Activated T-helper 1 cell treated with anti-CD3 and anti-CD28 coated beads, Interleukin-12 subunit alpha, Interleukin-12 subunit beta, Interleukin-2, Interleukin-4 antibody, amounts not matched to agents 30 ng/mL and 10 ng/mL and 1 ng/mL, durations not matched to agents 14 hours and 24 hours and 36 hours (primary cell): ENCODE data around the gene PDSS1. TPM values are rescaled to one million over a fixed set of nuclear protein-coding genes. Genes with fewer than 3 reads are reported as not detected.
"Not testable (repeated sequence)": the region's sequence is repeated elsewhere in the genome, so short reads cannot be mapped to it uniquely, and the experiment has no call there.

Experiments used
- DNase-seq: peaks from one replicate; pipeline ENCODE4 v3.0.0; 2021; ENCODE audit warnings: low spot score
- H3K27ac Mint-ChIP-seq: one replicate; pipeline ENCODE4 v1.8.0; 2021; ENCODE audit warnings: mild to moderate bottlenecking, mixed read lengths
- H3K27me3 Mint-ChIP-seq: one replicate; pipeline ENCODE4 v1.8.0; 2022; ENCODE audit warnings: mild to moderate bottlenecking, moderate library complexity, mixed read lengths; ENCODE audit not compliant: insufficient read depth
- H3K36me3 Mint-ChIP-seq: one replicate; pipeline ENCODE4 v1.8.0; 2021; ENCODE audit warnings: low read depth, mixed read lengths
- H3K4me1 Mint-ChIP-seq: one replicate; pipeline ENCODE4 v1.8.0; 2021; ENCODE audit warnings: low read depth, mixed read lengths
- H3K4me3 Mint-ChIP-seq: one replicate; pipeline ENCODE4 v1.8.0; 2021; ENCODE audit warnings: mild to moderate bottlenecking, moderate library complexity, mixed read lengths
- H3K9me3 Mint-ChIP-seq: one replicate; pipeline ENCODE4 v1.8.0; 2021; ENCODE audit warnings: mixed read lengths
- intact Hi-C: fragments of 100-400 bp; cut with micrococcal nuclease; formaldehyde crosslinking; loops from one replicate; pipeline ENCODE4 v1.15.1; 2024
- total RNA-seq: library from RNA; stranded (reverse); gene quantifications from 2 replicates; pipeline ENCODE4 v1.2.3, GENCODE V29; 2022

Gene PDSS1
- total RNA-seq, 1 donor from 2014 or later = 39.3 TPM

- Mint-ChIP-seq H3K4me3 (no peak overlapping the region), H3K36me3 (no peaks in the 10 kb centered on the region), H3K27ac (no peak overlapping the region), H3K9me3 (no peaks in the 10 kb centered on the region), H3K4me1 (peaks cover 21% of the 10 kb centered on the region), H3K27me3 (no peaks in the 10 kb centered on the region)
- no peak for DNase-seq
- intact Hi-C loops = no loop called here
Observed at GRCh38 chr10:26682931-26683330, 14.6 kb upstream of the PDSS1 start.

DNA sequence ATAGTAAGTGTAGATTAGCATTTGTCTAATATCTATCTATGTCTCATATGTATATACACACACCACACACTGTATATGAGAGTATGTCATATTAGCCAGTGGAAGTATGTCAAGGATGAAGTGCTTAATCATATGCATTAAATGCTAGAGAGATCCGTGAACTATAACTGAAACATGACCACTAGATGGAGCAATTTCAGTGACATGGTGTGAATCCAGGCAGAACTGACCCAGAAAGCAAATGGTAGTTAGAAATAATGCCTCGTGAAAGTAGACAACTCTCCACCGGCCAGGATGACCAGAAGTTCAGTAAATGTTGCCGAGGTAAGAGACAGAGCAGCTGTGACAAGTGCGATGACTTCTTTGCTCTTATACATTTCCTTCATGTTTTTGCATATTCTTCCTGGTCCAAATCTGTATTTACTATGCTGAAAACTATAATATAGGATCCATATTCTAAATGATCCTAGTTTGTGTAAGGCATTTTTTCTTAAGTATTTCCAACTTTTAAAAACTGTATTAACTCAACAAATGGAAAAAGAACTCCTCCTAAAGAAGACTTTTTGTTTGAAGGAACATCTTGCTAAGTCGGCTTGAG is 12.7 kb upstream of the PDSS1 start:
- not testable (repeated sequence) for H3K36me3 Mint-ChIP-seq, H3K4me3 Mint-ChIP-seq, H3K27me3 Mint-ChIP-seq, DNase-seq, H3K27ac Mint-ChIP-seq, H3K9me3 Mint-ChIP-seq
- intact Hi-C loops = loop anchor here (1.0 to 2.0 kb wide), 2 partner anchors 198 to 350 kb away; no protein-coding TSS in a partner anchor
- H3K4me1 Mint-ChIP-seq = peaks cover 30% of the 10 kb centered on the region

DNA sequence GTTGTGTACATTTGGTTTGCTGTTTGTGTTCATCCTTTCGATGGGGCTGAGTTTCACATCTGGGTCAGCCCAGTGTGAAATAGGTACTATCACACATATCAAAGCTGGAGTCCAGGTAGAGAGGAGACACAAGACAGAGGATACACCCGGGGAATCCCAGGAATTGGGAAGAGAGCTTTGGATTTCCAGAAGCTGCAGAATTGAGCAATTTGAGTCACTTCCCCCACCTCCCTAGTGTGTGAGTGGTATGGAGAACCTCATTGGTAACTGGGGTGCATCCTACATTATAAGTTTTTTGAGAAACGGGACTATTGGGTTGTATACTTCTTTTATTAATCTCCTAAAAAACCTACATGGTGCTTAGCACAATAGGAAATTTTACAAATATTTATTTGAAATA is 12.1 kb upstream of the PDSS1 start:
- Mint-ChIP-seq H3K27me3 (no peaks in the 10 kb centered on the region), H3K9me3 (no peaks in the 10 kb centered on the region), H3K4me1 (peaks cover 31% of the 10 kb centered on the region), H3K27ac (no peak overlapping the region), H3K4me3 (no peak overlapping the region), H3K36me3 (no peaks in the 10 kb centered on the region)
- intact Hi-C loops = loop anchor here (1.0 to 2.0 kb wide), 2 partner anchors 197 to 351 kb away; no protein-coding TSS in a partner anchor
- no peak for DNase-seq

DNA sequence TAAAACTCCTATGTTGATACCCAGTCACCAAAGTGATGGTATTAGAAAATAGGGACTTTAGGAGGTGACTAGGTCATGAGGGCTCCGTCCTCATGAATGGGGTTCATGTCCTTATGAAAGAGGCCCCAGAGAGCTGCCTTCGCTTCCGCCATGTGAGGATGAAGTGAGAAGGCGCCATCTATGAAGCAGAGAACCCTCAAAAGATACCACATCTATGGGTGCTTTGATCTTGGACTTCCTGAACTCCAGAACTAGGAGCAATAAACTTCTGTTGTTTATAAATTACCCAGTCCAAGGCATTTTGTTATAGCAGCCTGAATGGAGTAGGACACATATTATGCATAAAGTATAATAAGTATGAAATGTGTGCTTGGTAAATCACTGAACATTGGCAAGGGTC is 8.1 kb upstream of the PDSS1 start:
- H3K27ac Mint-ChIP-seq = no peak overlapping the region
- intact Hi-C loops = no loop called here
- peaks cover 13% of the 10 kb centered on the region for H3K27me3 Mint-ChIP-seq
- H3K9me3 Mint-ChIP-seq = no peaks in the 10 kb centered on the region
- DNase-seq = no peak
- no peaks in the 10 kb centered on the region for H3K36me3 Mint-ChIP-seq
- peaks cover 21% of the 10 kb centered on the region for H3K4me1 Mint-ChIP-seq
- H3K4me3 Mint-ChIP-seq = no peak overlapping the region

DNA sequence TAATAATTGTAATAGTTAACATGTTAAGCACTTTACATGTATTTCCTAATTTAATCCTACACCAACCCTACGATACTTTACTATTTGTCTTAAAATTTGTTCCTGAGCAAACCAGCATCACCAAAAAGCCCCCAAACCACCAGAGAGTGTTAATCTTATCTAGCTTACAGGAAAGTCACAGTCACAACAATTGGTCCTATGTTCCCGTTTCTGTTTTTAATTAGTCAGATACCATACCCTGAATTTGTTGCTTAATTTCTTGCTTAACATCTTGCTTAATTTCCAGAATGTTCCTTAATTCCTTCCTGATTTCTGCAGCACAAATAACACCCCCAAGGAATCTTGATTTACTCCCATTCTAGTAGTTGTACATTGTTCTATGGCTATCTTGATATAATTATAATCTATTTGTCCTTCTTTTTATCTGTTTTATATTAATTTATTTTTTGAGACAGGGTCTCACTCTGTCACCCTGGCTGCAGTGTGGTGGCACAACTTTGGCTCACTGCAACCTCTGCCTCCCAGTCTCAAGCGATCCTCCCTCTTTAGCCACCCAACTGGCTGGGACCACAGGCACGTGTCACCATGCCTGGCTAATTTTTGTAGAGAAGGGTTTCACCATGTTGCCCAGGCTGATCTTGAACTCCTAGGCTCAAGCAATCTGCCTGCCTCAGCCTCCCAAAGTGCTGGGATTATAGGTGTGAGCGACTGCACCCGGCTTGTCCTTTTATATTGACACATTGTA is 6.6 kb upstream of the PDSS1 start:
- Mint-ChIP-seq H3K36me3 (no peaks in the 10 kb centered on the region), H3K27me3 (peaks cover 13% of the 10 kb centered on the region), H3K27ac (no peak overlapping the region), H3K4me3 (no peak overlapping the region), H3K4me1 (peaks cover 10% of the 10 kb centered on the region), H3K9me3 (no peaks in the 10 kb centered on the region)
- intact Hi-C loops = no loop called here
- DNase-seq = no peak

GRCh38 chr10:26694536-26694935 is 3.0 kb upstream of the PDSS1 start:
- Mint-ChIP-seq H3K27me3 (peaks cover 13% of the 10 kb centered on the region), H3K4me1 (peaks cover 19% of the 10 kb centered on the region)
- H3K36me3 Mint-ChIP-seq, H3K4me3 Mint-ChIP-seq, H3K9me3 Mint-ChIP-seq, intact Hi-C loops, DNase-seq, H3K27ac Mint-ChIP-seq: not testable (repeated sequence)

DNA sequence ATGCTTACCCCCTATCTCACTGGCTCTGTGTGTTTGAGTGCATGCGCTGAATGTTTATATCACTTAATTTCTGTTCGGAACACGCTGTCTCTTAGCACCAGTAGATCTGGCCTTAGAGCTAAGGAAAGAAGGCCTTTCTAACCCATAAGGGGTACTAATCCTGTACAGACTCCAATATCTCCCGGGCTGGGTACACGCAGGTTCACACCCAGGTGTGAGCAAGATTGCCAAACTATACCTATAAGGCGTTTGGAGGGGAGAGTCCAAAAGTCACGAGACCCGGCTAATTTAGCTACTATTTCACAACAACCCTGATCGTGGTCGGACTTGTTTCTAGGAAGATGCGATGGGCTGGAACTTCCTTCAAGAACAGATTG is 727 bp upstream of the PDSS1 start:
- peak overlapping the region; percentile 96 for H3K4me3 Mint-ChIP-seq
- peaks cover 25% of the 10 kb centered on the region for H3K4me1 Mint-ChIP-seq
- intact Hi-C loops = loop anchor here (1.0 to 5.0 kb wide), 6 partner anchors 41 to 546 kb away; partner anchors contain the start of genes MASTL and YME1L1
- H3K27ac Mint-ChIP-seq = peak overlapping the region; percentile 94
- no peak for DNase-seq
- peaks cover 16% of the 10 kb centered on the region for H3K36me3 Mint-ChIP-seq
- peaks cover 2% of the 10 kb centered on the region for H3K27me3 Mint-ChIP-seq
- H3K9me3 Mint-ChIP-seq = no peaks in the 10 kb centered on the region

GRCh38 chr10:26697922-26698608 is 564 bp downstream of the PDSS1 start:
- intact Hi-C loops = loop anchor here (1.0 to 5.0 kb wide), 6 partner anchors 39 to 545 kb away; partner anchors contain the start of genes MASTL and YME1L1
- H3K4me3 Mint-ChIP-seq = peak overlapping the region; percentile 100
- DNase-seq = no peak
- no peaks in the 10 kb centered on the region for H3K27me3 Mint-ChIP-seq
- peak overlapping the region; percentile 92 for H3K27ac Mint-ChIP-seq
- H3K9me3 Mint-ChIP-seq = no peaks in the 10 kb centered on the region
- H3K36me3 Mint-ChIP-seq = peaks cover 25% of the 10 kb centered on the region
- peaks cover 34% of the 10 kb centered on the region for H3K4me1 Mint-ChIP-seq

- Mint-ChIP-seq H3K27me3 (no peaks in the 10 kb centered on the region), H3K4me3 (peak overlapping the region; percentile 100), H3K27ac (peak overlapping the region; percentile 92), H3K9me3 (no peaks in the 10 kb centered on the region), H3K36me3 (peaks cover 27% of the 10 kb centered on the region), H3K4me1 (peaks cover 34% of the 10 kb centered on the region)
- intact Hi-C loops = loop anchor here (5.0 kb wide), 2 partner anchors 38 to 252 kb away; no protein-coding TSS in a partner anchor
- DNase-seq = no peak
Observed at GRCh38 chr10:26698909-26699308, 1.4 kb downstream of the PDSS1 start.

DNA sequence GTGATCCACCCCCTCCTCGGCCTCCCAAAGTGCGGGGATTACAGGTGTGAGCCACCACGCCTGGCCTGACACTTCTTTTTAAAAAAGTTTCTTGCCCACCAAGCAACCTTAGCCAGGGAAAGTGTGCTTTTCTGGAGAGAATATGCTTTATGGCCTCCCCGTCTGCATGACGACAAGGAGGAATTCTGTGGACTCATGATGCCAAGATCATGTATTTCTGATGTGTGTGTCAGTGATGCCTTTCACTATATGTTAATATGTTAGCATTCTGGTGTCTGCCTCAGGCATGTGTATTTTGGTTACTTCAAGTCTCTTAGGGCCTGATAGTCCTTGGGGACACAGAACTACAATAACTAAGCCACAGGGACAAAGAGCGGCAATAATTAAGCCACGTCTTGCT is 2.1 kb downstream of the PDSS1 start:
- DNase-seq = no peak
- intact Hi-C loops = loop anchor here (5.0 kb wide), 2 partner anchors 38 to 252 kb away; no protein-coding TSS in a partner anchor
- H3K9me3 Mint-ChIP-seq = no peaks in the 10 kb centered on the region
- H3K4me3 Mint-ChIP-seq = peak overlapping the region; percentile 100
- peaks cover 27% of the 10 kb centered on the region for H3K36me3 Mint-ChIP-seq
- H3K4me1 Mint-ChIP-seq = peaks cover 34% of the 10 kb centered on the region
- no peaks in the 10 kb centered on the region for H3K27me3 Mint-ChIP-seq
- H3K27ac Mint-ChIP-seq = no peak overlapping the region

DNA sequence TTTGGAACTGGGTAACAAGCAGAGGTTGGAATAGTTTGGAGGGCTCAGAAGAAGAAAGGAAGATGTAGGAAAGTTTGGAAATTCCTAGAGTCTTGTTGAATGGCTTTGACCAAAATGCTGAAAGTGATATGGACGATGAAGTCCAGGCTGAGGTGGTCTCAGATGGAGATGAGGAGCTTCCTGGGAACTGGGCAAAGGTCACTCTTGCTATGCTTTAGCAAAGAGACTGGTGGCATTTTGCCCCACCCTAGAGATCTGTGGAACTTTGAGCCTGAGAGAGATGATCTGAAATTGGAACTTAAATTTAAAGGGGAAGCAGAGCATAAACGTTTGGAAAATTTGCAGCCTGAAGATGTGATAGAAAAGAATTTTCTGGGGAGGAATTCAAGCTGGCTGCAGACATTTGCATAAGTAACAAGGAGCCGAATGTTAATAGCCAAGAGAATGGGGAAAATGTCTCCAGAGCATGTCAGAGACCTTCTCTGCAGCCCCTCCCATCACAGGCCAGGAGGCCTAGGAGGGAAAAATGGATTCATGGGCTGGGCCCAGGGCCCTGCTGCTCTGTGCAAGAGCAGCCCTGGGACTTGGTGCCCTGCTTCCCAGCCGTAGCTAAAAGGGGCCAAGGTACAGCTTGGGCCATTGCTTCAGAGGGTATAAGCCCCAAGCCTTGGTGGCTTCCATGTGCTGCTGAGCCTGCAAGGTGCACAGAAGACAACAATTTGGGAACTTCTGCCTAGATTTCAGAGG is 3.6 kb downstream of the PDSS1 start:
- H3K27ac Mint-ChIP-seq = no peak overlapping the region
- H3K36me3 Mint-ChIP-seq = peaks cover 32% of the 10 kb centered on the region

GRCh38 chr10:26703096-26703495 is 5.6 kb downstream of the PDSS1 start:
- no peak for DNase-seq
- intact Hi-C loops = no loop called here
- peaks cover 49% of the 10 kb centered on the region for H3K36me3 Mint-ChIP-seq
- H3K27ac Mint-ChIP-seq = no peak overlapping the region
- H3K4me1 Mint-ChIP-seq = peaks cover 40% of the 10 kb centered on the region
- H3K4me3 Mint-ChIP-seq = no peak overlapping the region
- H3K27me3 Mint-ChIP-seq = no peaks in the 10 kb centered on the region
- H3K9me3 Mint-ChIP-seq = no peaks in the 10 kb centered on the region

More for the DNA sequence above, 3.6 kb downstream of the PDSS1 start:
- intact Hi-C loops = no loop called here
- Mint-ChIP-seq H3K9me3 (no peaks in the 10 kb centered on the region), H3K27me3 (no peaks in the 10 kb centered on the region), H3K4me3 (no peak overlapping the region), H3K4me1 (peaks cover 38% of the 10 kb centered on the region)
- no peak for DNase-seq
